ENCODE results near the gene PPIB.

Gene PPIB

GRCh38 chr15:64136347-64136746, 26.5 kb downstream of the PPIB start:
- no peak for TF ChIP-seq CTCF (IDR thresholded peaks at IDR 0.05)
- Histone ChIP-seq H3K4me3 (no peak overlapping the region), H3K27ac (no peak overlapping the region)
- no peak for DNase-seq (ENCODE audit: low spot score)

- no peak for DNase-seq (ENCODE audit: low spot score)
- no peak for TF ChIP-seq CTCF (IDR thresholded peaks at IDR 0.05)
- H3K4me3 ChIP-seq = no peak overlapping the region
- H3K27ac ChIP-seq = no peak overlapping the region
Measured at GRCh38 chr15:64134345-64134829, 28.4 kb downstream of the PPIB start.

GRCh38 chr15:64133623-64134344, 29.0 kb downstream of the PPIB start:
- Histone ChIP-seq H3K27ac (no peak overlapping the region), H3K4me3 (no peak overlapping the region)
- DNase-seq (ENCODE audit: low spot score) = no peak
- TF ChIP-seq CTCF (IDR thresholded peaks at IDR 0.05) = no peak

GRCh38 chr15:64132217-64132616, 30.6 kb downstream of the PPIB start:
- Histone ChIP-seq H3K4me3 (no peak overlapping the region), H3K27ac (no peak overlapping the region)
- no peak for TF ChIP-seq CTCF (IDR thresholded peaks at IDR 0.05)

GRCh38 chr15:64131547-64131946, 31.3 kb downstream of the PPIB start:
- no peak overlapping the region for H3K4me3 ChIP-seq
- DNase-seq (ENCODE audit: low spot score) = no peak
- TF ChIP-seq CTCF (IDR thresholded peaks at IDR 0.05) = no peak
- H3K27ac ChIP-seq = no peak overlapping the region

More at GRCh38 chr15:64132217-64132616, 30.6 kb downstream of the PPIB start:
- no peak for DNase-seq (ENCODE audit: low spot score)

GRCh38 chr15:64130159-64130558, 32.7 kb downstream of the PPIB start:
- TF ChIP-seq CTCF (IDR thresholded peaks at IDR 0.05) = no peak
- Histone ChIP-seq H3K27ac (no peak overlapping the region), H3K4me3 (no peak overlapping the region)
- DNase-seq (ENCODE audit: low spot score) = no peak
